ENCODE measurements around the gene FAM124A. TPM values are rescaled to one million over a fixed set of nuclear protein-coding genes. Genes with fewer than 3 reads are reported as not detected.

The FAM124A gene
- total RNA-seq, 1 donor from 2014 or later = 1.5 TPM

- no peak overlapping the region for H3K27ac Mint-ChIP-seq
- H3K9me3 Mint-ChIP-seq (ENCODE audit: low read depth) = no peaks in the 10 kb centered on the region
- no peaks in the 10 kb centered on the region for H3K36me3 Mint-ChIP-seq (ENCODE audit: insufficient read depth)
- TF ChIP-seq CTCF (IDR thresholded peaks at IDR 0.05; ENCODE audit: unreplicated experiment) = no peak
- no peak for DNase-seq (ENCODE audit: low spot score, unreplicated experiment)
- peaks cover 53% of the 10 kb centered on the region for H3K27me3 Mint-ChIP-seq
- H3K4me1 Mint-ChIP-seq (ENCODE audit: low read depth) = peaks cover 3% of the 10 kb centered on the region
- peak overlapping the region; percentile 66 for H3K4me3 Mint-ChIP-seq (ENCODE audit: low read depth)
Measured at GRCh38 chr13:51222686-51223559, 725 bp downstream of the FAM124A start.

GRCh38 chr13:51223560-51224270, 1.5 kb downstream of the FAM124A start:
- peaks cover 53% of the 10 kb centered on the region for H3K27me3 Mint-ChIP-seq
- H3K27ac Mint-ChIP-seq = no peak overlapping the region
- H3K36me3 Mint-ChIP-seq (ENCODE audit: insufficient read depth) = no peaks in the 10 kb centered on the region
- no peaks in the 10 kb centered on the region for H3K9me3 Mint-ChIP-seq (ENCODE audit: low read depth)
- no peak for TF ChIP-seq CTCF (IDR thresholded peaks at IDR 0.05; ENCODE audit: unreplicated experiment)
- H3K4me3 Mint-ChIP-seq (ENCODE audit: low read depth) = peak overlapping the region; percentile 66
- no peak for DNase-seq (ENCODE audit: low spot score, unreplicated experiment)
- peaks cover 3% of the 10 kb centered on the region for H3K4me1 Mint-ChIP-seq (ENCODE audit: low read depth)

GRCh38 chr13:51225029-51225428, 2.8 kb downstream of the FAM124A start:
- H3K9me3 Mint-ChIP-seq (ENCODE audit: low read depth) = no peaks in the 10 kb centered on the region
- DNase-seq (ENCODE audit: low spot score, unreplicated experiment) = no peak
- peaks cover 52% of the 10 kb centered on the region for H3K27me3 Mint-ChIP-seq
- H3K4me1 Mint-ChIP-seq (ENCODE audit: low read depth) = peaks cover 3% of the 10 kb centered on the region
- H3K27ac Mint-ChIP-seq = no peak overlapping the region
- TF ChIP-seq CTCF (IDR thresholded peaks at IDR 0.05; ENCODE audit: unreplicated experiment) = no peak
- no peaks in the 10 kb centered on the region for H3K36me3 Mint-ChIP-seq (ENCODE audit: insufficient read depth)
- no peak overlapping the region for H3K4me3 Mint-ChIP-seq (ENCODE audit: low read depth)

- TF ChIP-seq CTCF (IDR thresholded peaks at IDR 0.05; ENCODE audit: unreplicated experiment) = no peak
- no peak for DNase-seq (ENCODE audit: low spot score, unreplicated experiment)
- H3K4me1 Mint-ChIP-seq (ENCODE audit: low read depth) = no peaks in the 10 kb centered on the region
- H3K9me3 Mint-ChIP-seq (ENCODE audit: low read depth) = no peaks in the 10 kb centered on the region
- H3K36me3 Mint-ChIP-seq (ENCODE audit: insufficient read depth) = no peaks in the 10 kb centered on the region
- H3K4me3 Mint-ChIP-seq (ENCODE audit: low read depth) = no peak overlapping the region
- peaks cover 50% of the 10 kb centered on the region for H3K27me3 Mint-ChIP-seq
- H3K27ac Mint-ChIP-seq = no peak overlapping the region
Measured at GRCh38 chr13:51227404-51227803, 5.2 kb downstream of the FAM124A start.

- H3K4me1 Mint-ChIP-seq (ENCODE audit: low read depth) = no peaks in the 10 kb centered on the region
- DNase-seq (ENCODE audit: low spot score, unreplicated experiment) = no peak
- H3K27ac Mint-ChIP-seq = no peak overlapping the region
- H3K36me3 Mint-ChIP-seq (ENCODE audit: insufficient read depth) = no peaks in the 10 kb centered on the region
- H3K27me3 Mint-ChIP-seq = peaks cover 36% of the 10 kb centered on the region
- no peaks in the 10 kb centered on the region for H3K9me3 Mint-ChIP-seq (ENCODE audit: low read depth)
- no peak for TF ChIP-seq CTCF (IDR thresholded peaks at IDR 0.05; ENCODE audit: unreplicated experiment)
- no peak overlapping the region for H3K4me3 Mint-ChIP-seq (ENCODE audit: low read depth)
Measured at GRCh38 chr13:51229101-51229719, 7.0 kb downstream of the FAM124A start.

Data from progenitor cell of endocrine pancreas (in vitro differentiated cells).